Kidney tubule cell (primary cell): ENCODE results near the gene MTTP.

Experiments used
- DNase-seq: peaks from one replicate; pipeline ENCODE4 v3.0.0-alpha.2; 2018; ENCODE audit warnings: low spot score

MTTP gene

DNA sequence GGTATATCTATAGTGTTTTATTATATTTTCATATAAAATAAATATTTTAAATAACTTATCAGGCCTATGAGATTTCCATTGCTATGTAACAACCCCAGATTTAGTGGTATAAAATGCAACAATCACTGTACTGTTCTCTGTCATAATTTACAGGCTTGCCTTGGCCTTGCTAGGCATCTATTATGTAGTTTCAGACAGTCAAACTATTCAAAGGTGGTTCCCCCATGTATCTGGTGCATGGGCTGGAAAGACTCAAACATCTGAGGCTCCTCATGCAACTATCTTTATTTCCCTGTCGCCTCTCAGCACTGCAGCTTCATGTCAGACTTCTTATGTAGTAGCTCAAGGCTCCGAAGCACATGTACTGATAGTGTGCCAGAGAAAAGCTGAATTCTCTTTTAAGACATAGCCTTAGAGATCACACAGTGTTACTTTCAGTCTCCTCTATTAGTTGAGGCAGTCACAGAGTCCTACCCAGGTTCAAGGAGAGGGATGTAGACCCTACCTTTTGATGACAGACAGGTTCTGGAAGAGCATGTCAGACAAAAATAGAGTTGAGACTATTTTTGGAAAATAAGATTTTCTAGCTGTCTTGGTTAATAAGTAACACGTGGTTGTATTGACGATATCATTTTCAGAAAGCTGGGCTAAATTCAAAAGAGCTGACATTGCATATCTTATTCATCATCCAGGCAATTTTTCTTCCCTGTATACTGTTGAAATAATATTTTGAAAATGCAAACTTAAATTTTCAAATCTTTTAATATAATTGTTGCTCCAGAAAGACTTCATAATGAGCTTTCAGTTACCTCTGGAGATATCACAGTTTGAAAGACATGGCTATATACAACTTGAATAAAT lies 19.4 kb downstream of the MTTP start:
- no peak for DNase-seq

DNA sequence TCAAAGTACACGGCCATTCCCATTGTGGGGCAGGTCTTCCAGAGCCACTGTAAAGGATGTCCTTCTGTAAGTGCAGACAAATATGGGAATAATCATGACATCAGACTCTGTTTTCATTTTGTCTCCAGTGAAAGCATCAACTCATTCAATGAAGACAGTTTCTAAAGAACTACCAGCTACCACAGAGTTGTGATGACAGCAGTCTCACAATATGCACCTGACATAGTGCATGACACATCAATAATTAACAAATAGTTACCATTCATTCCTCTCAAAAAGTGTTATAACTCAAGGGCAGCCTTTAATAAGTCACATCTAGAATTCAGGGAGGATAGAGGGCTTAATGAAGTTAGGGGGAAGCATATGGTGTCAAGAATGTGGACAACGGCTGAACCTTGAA lies 20.2 kb downstream of the MTTP start:
- peak; percentile 2 for DNase-seq

DNA sequence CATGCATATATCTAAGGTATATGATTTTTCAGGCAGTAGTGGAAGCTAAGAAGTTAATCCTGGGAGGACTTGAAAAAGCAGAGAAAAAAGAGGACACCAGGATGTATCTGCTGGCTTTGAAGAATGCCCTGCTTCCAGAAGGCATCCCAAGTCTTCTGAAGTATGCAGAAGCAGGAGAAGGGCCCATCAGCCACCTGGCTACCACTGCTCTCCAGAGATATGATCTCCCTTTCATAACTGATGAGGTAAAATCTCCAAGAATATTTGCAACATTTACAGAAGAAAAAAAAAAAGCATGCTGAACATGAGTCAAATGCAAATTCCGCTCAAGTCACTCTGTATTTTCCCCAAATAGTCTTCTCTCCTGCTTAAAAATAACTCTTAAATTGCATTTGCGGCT lies 32.1 kb downstream of the MTTP start:
- DNase-seq: no peak

DNA sequence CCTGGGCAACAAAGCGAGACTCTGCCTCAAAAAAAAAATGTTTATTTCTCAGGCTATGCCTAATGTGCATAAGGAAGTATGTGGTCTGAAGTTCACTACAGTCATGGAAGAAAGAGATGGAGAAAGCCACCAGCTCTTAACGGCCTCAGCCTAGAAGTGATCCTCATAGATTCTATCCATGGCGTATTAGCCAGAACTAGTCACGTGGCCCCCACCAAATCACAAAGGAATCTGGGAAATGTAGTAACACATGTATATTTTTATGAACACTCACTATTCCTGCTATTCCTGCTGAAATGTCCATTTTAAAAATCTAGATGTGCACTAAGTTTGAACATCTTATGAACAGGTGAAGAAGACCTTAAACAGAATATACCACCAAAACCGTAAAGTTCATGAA lies 33.8 kb downstream of the MTTP start:
- no peak for DNase-seq

GRCh38 chr4:99610605-99611175 lies 36.1 kb downstream of the MTTP start:
- DNase-seq: no peak

DNA sequence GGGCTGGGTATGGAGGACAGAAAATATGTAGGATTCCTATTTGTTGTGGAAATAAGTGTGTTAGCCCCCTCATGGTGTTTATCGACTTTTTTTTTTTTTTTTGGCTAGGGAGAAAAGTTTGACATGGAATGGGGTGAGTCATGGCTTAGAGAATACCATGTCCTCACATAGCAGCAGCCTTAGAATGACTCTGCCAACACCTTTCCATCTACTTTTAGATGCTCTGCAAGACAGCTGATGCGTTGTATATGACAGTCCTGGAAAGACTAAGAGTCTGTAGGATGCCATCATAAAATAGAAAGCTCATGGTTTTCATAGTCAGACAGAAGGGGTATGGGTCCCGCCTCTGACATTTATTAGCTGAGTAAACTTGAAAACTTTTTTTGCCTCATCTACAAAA lies 37.7 kb downstream of the MTTP start:
- DNase-seq: no peak

GRCh38 chr4:99612704-99613103 lies 38.1 kb downstream of the MTTP start:
- no peak for DNase-seq

DNA sequence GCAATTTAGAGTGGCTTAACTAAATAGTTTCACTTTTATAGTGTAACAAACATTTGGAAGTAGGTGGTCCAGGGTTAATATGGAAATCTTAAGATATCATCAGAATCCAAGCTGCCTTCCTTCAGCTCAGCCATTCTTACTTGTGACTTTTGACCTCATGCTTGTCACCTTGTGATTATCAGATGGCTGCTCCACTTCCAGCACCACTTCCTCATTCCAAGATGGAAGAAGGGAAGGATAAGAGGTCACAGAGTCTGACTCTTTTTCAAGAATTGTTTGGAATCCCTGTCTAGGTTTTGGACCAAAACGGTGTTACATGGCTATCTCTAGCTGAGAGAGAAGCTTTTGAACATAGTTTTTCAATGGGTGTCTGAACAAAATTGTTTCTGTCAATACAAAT lies 39.9 kb downstream of the MTTP start:
- DNase-seq: peak; percentile 23

DNA sequence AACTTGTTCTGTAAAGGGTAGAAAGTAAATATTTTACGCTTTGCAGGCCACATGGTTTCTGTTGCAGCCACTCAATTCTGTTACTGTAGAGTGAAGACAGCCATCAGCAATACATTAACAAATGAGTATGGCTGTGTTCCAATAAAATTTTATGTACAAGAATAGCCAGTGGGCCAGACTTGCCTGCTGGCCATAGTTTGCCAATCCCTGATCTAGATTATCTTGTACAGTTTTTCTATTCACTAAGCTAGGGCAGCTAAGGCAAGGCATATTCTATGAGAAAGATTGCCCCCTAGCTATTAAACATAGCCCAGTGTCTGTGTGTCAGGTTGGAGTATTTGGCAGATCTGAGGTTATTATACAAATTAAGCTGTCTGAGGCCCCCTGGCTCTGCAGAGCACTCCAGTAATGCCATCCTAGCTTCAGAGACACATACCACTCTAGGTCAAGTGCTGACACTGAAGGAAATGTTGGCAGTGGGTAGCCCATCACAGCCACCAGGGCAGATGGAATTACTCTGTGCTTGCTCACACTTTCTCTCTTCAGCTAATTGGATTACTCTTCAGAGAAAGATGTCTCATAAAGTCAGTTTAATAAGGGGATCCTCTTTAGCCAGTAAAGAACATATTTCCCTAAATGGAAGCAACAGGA lies 40.7 kb downstream of the MTTP start:
- DNase-seq: no peak

DNA sequence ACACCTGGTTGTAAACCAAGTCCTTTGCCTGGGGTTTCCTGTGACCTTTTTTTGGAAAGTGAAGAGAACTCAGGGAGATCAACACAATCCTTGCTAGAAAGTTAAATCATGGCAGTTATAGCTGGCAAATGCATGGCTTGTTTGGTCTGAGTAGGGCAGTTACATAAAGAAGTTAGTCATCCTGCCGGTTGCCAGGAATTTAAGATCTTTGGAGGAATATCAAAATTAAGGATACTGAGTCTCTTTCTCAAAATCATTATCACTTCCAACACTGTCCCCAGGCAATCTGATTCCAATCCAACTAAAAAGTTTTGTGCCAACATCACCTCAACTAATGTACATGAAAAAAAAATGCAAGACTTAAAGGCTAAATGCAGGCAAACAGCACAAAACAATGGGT lies 42.8 kb downstream of the MTTP start:
- DNase-seq: no peak

GRCh38 chr4:99622341-99622740 lies 47.7 kb downstream of the MTTP start:
- no peak for DNase-seq

DNA sequence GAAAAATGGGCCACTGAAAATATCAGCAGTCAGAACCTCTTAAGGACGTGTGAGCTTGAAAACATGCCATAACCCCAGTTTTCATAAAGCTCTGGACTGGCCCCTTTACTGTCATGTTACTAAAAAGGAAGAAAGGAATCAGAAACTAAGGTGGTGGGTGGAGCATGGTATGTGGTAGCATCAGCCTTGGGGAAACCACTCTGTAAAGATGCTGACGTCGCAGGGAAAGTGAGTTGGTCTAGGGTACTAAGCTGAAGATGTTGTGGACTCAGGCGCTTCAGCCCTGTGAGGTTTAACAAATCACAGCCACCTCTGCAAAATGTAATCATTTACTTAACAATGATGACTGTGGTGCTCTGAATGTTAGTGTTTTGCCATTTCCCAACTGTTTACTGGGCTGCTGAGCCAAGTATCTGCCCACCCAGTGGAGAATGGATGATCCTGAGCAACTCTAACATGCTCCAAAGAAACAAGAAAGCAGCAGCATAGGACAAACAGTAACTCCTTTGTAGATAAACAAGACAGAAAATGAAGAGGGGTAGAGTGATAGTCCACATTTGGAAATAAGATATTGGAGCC lies 49.6 kb downstream of the MTTP start:
- peak; percentile 16 for DNase-seq

DNA sequence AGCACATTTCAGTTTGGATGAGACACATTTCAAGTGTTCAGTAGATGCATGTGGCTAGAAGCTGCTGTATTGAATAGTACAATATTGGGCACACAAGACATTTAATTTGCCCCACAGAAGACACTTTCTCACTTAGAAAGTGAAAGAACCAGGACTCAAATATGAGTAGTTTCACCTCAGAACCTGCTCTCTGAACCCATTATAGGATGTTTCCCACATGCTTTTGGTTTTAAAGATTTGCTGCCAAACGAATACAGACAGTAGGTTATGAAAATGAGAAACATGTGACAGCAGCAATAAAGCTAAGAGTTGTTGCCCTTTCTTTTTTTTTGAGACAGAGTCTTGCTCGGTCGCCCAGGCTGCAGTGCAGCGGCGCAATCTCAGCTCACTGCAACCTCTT lies 50.7 kb downstream of the MTTP start:
- no peak for DNase-seq

GRCh38 chr4:99628040-99628439 lies 53.4 kb downstream of the MTTP start:
- no peak for DNase-seq

- DNase-seq: no peak
These were observed 55.4 kb downstream of the MTTP start for GRCh38 chr4:99629962-99630554.

- peak; percentile 67 for DNase-seq
These were observed 56.3 kb downstream of the MTTP start for GRCh38 chr4:99630857-99631360.

DNA sequence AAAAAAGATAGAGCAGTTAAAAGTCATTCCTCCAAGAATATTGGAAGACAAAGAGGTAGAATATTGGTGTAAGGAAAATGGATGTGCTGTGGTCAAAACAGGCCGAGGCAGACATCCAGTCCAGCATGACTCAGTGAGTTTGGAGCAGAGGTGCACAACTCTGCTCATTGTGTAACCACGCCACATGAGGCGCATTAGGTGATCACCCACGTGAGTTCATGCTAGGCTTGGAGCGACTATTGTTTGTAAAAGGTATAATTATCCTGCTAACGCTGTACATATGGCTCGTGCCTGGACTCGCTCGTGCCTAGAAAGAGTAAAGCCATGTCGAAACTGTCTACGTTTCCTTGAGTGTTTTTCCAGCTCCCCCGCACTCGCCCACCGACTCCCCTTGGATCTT lies 59.1 kb downstream of the MTTP start:
- DNase-seq: no peak

DNA sequence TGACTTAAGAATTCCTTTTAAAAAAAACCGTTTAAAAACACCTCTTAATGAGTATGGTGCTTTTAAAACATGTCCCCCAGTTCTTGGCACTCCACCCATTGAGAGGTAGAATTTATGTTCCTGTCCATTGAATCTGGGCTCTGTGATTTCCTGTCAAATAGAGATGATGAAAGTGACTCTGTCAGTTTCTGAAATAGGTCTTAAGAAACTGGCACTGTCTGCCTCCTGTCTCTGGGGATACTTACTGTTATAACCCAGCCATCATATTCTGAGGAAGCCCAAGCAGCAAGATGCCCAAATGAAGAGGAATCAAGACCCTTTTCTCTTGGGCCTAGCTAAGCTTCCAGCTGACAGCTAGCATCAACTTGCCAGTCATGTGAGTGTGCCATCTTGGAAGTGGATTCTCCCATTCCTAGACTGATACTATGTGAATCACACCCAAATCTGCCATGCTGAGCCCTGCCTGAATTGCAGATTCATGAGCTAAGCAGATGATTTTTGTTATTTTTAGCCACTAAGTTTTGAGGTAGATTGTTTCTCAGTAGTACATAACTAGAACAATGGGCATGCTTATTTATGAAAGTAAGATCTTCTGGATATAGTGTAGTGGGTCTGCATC lies 60.2 kb downstream of the MTTP start:
- DNase-seq: no peak

DNA sequence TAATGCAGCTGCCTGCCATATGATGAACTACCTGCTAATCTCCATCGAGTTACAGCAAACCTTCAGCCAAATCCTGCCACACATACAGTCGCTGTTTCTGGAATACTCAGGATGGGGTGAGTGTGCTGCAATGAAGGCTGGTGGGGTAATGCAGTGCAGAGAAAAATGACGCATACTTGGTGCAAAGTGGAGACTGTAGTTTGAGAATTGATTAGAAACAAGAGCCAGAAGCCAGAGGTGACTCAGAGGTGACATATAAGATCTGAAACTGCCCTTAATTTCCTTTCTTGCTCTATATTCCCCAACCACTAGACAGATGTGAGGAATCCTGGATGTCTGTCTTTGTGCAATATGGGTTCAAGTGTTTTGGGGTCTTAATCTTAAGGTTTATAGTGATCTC lies 61.0 kb downstream of the MTTP start:
- no peak for DNase-seq

DNA sequence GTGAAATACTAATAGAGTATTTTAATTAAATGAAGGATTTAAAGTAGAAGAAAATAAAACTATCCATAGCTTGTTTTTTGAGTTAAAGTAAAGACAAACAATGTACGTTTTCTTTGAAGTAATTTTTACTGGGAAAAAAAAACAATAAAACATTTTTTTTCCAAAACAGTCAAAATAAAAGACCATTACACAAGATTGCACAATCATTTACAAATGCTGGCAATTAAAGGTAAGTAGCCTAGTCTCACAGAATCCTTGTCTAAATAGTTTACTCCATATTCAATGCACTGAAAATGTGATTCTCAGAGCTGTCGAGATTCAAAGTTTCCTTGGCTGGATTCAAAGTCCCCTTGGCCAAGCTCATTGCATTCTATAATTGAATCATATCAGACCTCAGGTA lies 61.8 kb downstream of the MTTP start:
- DNase-seq: no peak

DNA sequence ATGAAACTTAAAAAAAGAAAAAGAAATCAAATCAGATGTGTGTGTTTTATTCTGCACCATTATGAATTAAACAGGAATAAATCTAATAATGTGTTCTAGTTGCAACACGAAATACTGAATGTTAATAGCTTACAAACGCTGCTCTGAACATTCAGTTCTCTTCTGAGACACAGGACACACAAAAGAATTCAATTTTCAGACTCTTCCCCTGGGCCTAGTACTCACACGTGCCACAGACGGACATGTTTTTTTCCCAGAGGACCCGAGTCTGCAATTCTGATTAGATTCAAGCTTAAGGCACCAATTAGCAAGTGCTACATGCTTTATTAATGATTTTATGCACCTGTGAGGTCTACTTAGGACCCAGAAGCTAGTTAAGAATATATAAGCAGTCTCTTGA lies 62.5 kb downstream of the MTTP start:
- DNase-seq: no peak

DNA sequence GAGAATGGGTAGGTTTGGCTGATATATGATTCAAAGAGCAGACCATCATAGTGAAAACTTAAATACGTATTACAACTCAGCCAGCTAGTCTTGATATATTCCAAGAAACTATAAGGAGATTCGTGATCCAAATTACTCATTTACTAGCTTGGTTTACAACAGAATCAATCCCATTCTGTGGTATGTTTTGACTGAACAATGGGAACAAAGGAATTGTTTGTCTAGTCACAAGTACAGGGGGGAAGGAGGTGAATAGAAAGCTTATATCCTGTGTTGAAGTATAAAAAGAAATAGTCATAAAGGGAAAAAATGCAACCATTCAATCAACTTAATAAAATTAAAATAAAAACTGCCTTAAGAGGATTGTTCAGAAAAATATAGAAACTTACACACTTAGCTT lies 66.1 kb downstream of the MTTP start:
- DNase-seq: peak; percentile 54
